ENCODE results near the gene ZNF831.

Gene ZNF831

GRCh38 chr20:59153355-59153681, 10.3 kb upstream of the ZNF831 start:
- H3K36me3 ChIP-seq (ENCODE audit: control insufficient read depth, insufficient read depth, low read length) = no peaks in the 10 kb centered on the region
- H3K4me3 ChIP-seq (ENCODE audit: low read length) = no peak overlapping the region
- no peak overlapping the region for H3K9ac ChIP-seq (ENCODE audit: low read length)
- no peak overlapping the region for H3K27ac ChIP-seq (ENCODE audit: low read depth, low read length)
- no peaks in the 10 kb centered on the region for H3K4me1 ChIP-seq (ENCODE audit: control insufficient read depth, insufficient read depth, low read length)
- H3K27me3 ChIP-seq (ENCODE audit: control insufficient read depth, insufficient read depth, low read length) = no peaks in the 10 kb centered on the region

GRCh38 chr20:59153832-59154231, 9.8 kb upstream of the ZNF831 start:
- H3K36me3 ChIP-seq (ENCODE audit: control insufficient read depth, insufficient read depth, low read length) = no peaks in the 10 kb centered on the region
- H3K27ac ChIP-seq (ENCODE audit: low read depth, low read length) = no peak overlapping the region
- H3K4me3 ChIP-seq (ENCODE audit: low read length) = no peak overlapping the region
- H3K9ac ChIP-seq (ENCODE audit: low read length) = no peak overlapping the region
- no peaks in the 10 kb centered on the region for H3K27me3 ChIP-seq (ENCODE audit: control insufficient read depth, insufficient read depth, low read length)
- no peaks in the 10 kb centered on the region for H3K4me1 ChIP-seq (ENCODE audit: control insufficient read depth, insufficient read depth, low read length)

- Histone ChIP-seq H3K36me3 (ENCODE audit: control insufficient read depth, insufficient read depth, low read length) (no peaks in the 10 kb centered on the region), H3K9ac (ENCODE audit: low read length) (no peak overlapping the region), H3K4me3 (ENCODE audit: low read length) (no peak overlapping the region), H3K27me3 (ENCODE audit: control insufficient read depth, insufficient read depth, low read length) (no peaks in the 10 kb centered on the region), H3K27ac (ENCODE audit: low read depth, low read length) (no peak overlapping the region), H3K4me1 (ENCODE audit: control insufficient read depth, insufficient read depth, low read length) (no peaks in the 10 kb centered on the region)
Observed at GRCh38 chr20:59154317-59155013, 9.2 kb upstream of the ZNF831 start.

GRCh38 chr20:59157064-59157463, 6.6 kb upstream of the ZNF831 start:
- no peaks in the 10 kb centered on the region for H3K4me1 ChIP-seq (ENCODE audit: control insufficient read depth, insufficient read depth, low read length)
- no peak overlapping the region for H3K27ac ChIP-seq (ENCODE audit: low read depth, low read length)
- H3K36me3 ChIP-seq (ENCODE audit: control insufficient read depth, insufficient read depth, low read length) = no peaks in the 10 kb centered on the region
- H3K9ac ChIP-seq (ENCODE audit: low read length) = no peak overlapping the region
- no peaks in the 10 kb centered on the region for H3K27me3 ChIP-seq (ENCODE audit: control insufficient read depth, insufficient read depth, low read length)
- H3K4me3 ChIP-seq (ENCODE audit: low read length) = no peak overlapping the region

GRCh38 chr20:59157531-59157930, 6.1 kb upstream of the ZNF831 start:
- H3K4me1 ChIP-seq (ENCODE audit: control insufficient read depth, insufficient read depth, low read length) = no peaks in the 10 kb centered on the region
- H3K27me3 ChIP-seq (ENCODE audit: control insufficient read depth, insufficient read depth, low read length) = no peaks in the 10 kb centered on the region
- no peak overlapping the region for H3K4me3 ChIP-seq (ENCODE audit: low read length)
- no peaks in the 10 kb centered on the region for H3K36me3 ChIP-seq (ENCODE audit: control insufficient read depth, insufficient read depth, low read length)
- H3K27ac ChIP-seq (ENCODE audit: low read depth, low read length) = no peak overlapping the region
- no peak overlapping the region for H3K9ac ChIP-seq (ENCODE audit: low read length)

- Histone ChIP-seq H3K27me3 (ENCODE audit: control insufficient read depth, insufficient read depth, low read length) (no peaks in the 10 kb centered on the region), H3K4me3 (ENCODE audit: low read length) (no peak overlapping the region), H3K36me3 (ENCODE audit: control insufficient read depth, insufficient read depth, low read length) (no peaks in the 10 kb centered on the region), H3K4me1 (ENCODE audit: control insufficient read depth, insufficient read depth, low read length) (no peaks in the 10 kb centered on the region), H3K9ac (ENCODE audit: low read length) (no peak overlapping the region), H3K27ac (ENCODE audit: low read depth, low read length) (no peak overlapping the region)
Observed at GRCh38 chr20:59157961-59158541, 5.6 kb upstream of the ZNF831 start.

GRCh38 chr20:59158673-59159072, 4.9 kb upstream of the ZNF831 start:
- Histone ChIP-seq H3K4me3 (ENCODE audit: low read length) (no peak overlapping the region), H3K27ac (ENCODE audit: low read depth, low read length) (no peak overlapping the region), H3K9ac (ENCODE audit: low read length) (no peak overlapping the region), H3K36me3 (ENCODE audit: control insufficient read depth, insufficient read depth, low read length) (no peaks in the 10 kb centered on the region), H3K27me3 (ENCODE audit: control insufficient read depth, insufficient read depth, low read length) (no peaks in the 10 kb centered on the region), H3K4me1 (ENCODE audit: control insufficient read depth, insufficient read depth, low read length) (no peaks in the 10 kb centered on the region)

- Histone ChIP-seq H3K9ac (ENCODE audit: low read length) (no peak overlapping the region), H3K4me3 (ENCODE audit: low read length) (no peak overlapping the region), H3K4me1 (ENCODE audit: control insufficient read depth, insufficient read depth, low read length) (no peaks in the 10 kb centered on the region), H3K27ac (ENCODE audit: low read depth, low read length) (no peak overlapping the region), H3K27me3 (ENCODE audit: control insufficient read depth, insufficient read depth, low read length) (no peaks in the 10 kb centered on the region), H3K36me3 (ENCODE audit: control insufficient read depth, insufficient read depth, low read length) (no peaks in the 10 kb centered on the region)
Observed at GRCh38 chr20:59159091-59159490, 4.5 kb upstream of the ZNF831 start.

- Histone ChIP-seq H3K9ac (ENCODE audit: low read length) (no peak overlapping the region), H3K27me3 (ENCODE audit: control insufficient read depth, insufficient read depth, low read length) (no peaks in the 10 kb centered on the region), H3K4me1 (ENCODE audit: control insufficient read depth, insufficient read depth, low read length) (no peaks in the 10 kb centered on the region), H3K27ac (ENCODE audit: low read depth, low read length) (no peak overlapping the region), H3K36me3 (ENCODE audit: control insufficient read depth, insufficient read depth, low read length) (no peaks in the 10 kb centered on the region), H3K4me3 (ENCODE audit: low read length) (peak overlapping the region; percentile 38)
Observed at GRCh38 chr20:59159493-59160376, 3.9 kb upstream of the ZNF831 start.

GRCh38 chr20:59160389-59161115, 3.1 kb upstream of the ZNF831 start:
- no peaks in the 10 kb centered on the region for H3K4me1 ChIP-seq (ENCODE audit: control insufficient read depth, insufficient read depth, low read length)
- H3K9ac ChIP-seq (ENCODE audit: low read length) = no peak overlapping the region
- no peak overlapping the region for H3K27ac ChIP-seq (ENCODE audit: low read depth, low read length)
- H3K36me3 ChIP-seq (ENCODE audit: control insufficient read depth, insufficient read depth, low read length) = no peaks in the 10 kb centered on the region
- H3K27me3 ChIP-seq (ENCODE audit: control insufficient read depth, insufficient read depth, low read length) = no peaks in the 10 kb centered on the region
- H3K4me3 ChIP-seq (ENCODE audit: low read length) = no peak overlapping the region

GRCh38 chr20:59161721-59162120, 1.9 kb upstream of the ZNF831 start:
- no peak overlapping the region for H3K27ac ChIP-seq (ENCODE audit: low read depth, low read length)
- no peak overlapping the region for H3K9ac ChIP-seq (ENCODE audit: low read length)
- no peaks in the 10 kb centered on the region for H3K27me3 ChIP-seq (ENCODE audit: control insufficient read depth, insufficient read depth, low read length)
- no peaks in the 10 kb centered on the region for H3K36me3 ChIP-seq (ENCODE audit: control insufficient read depth, insufficient read depth, low read length)
- no peak overlapping the region for H3K4me3 ChIP-seq (ENCODE audit: low read length)
- no peaks in the 10 kb centered on the region for H3K4me1 ChIP-seq (ENCODE audit: control insufficient read depth, insufficient read depth, low read length)

- Histone ChIP-seq H3K4me1 (ENCODE audit: control insufficient read depth, insufficient read depth, low read length) (no peaks in the 10 kb centered on the region), H3K27ac (ENCODE audit: low read depth, low read length) (no peak overlapping the region), H3K36me3 (ENCODE audit: control insufficient read depth, insufficient read depth, low read length) (no peaks in the 10 kb centered on the region), H3K4me3 (ENCODE audit: low read length) (peak overlapping the region; percentile 11), H3K9ac (ENCODE audit: low read length) (no peak overlapping the region), H3K27me3 (ENCODE audit: control insufficient read depth, insufficient read depth, low read length) (no peaks in the 10 kb centered on the region)
Observed at GRCh38 chr20:59164686-59165391, 1.2 kb downstream of the ZNF831 start.

Data from rectal smooth muscle tissue (tissue), 1 donor.